DND-41 (cell line): Measurements from ENCODE around the gene SCAPER.

Experiments used
- ATAC-seq: fragments of 200-7000 bp; cut with Tn5 transposase; 3 replicates; pipeline ENCODE4 v1.9.1; 2021; ENCODE audit warnings: low read depth; ENCODE audit not compliant: insufficient read depth
- DNase-seq: peaks from one replicate; pipeline ENCODE4 v3.0.0-alpha.2; 2020
- H2AFZ ChIP-seq: 2 replicates; pipeline ENCODE4 v1.6.0; 2012; ENCODE audit warnings: low read depth, low read length
- H3K27ac ChIP-seq: 2 replicates; pipeline ENCODE4 v1.5.1; 2012; ENCODE audit warnings: low read length, inconsistent platforms
- H3K27me3 ChIP-seq: fragments of 200-600 bp; sonication (generic); 2 replicates; pipeline ENCODE4 v1.6.0; 2012; ENCODE audit warnings: low read length, mild to moderate bottlenecking, inconsistent platforms; ENCODE audit not compliant: insufficient read depth, poor library complexity
- H3K36me3 ChIP-seq: 2 replicates; pipeline ENCODE4 v1.5.1; 2012; ENCODE audit warnings: low read length, inconsistent platforms; ENCODE audit not compliant: insufficient read depth
- H3K4me1 ChIP-seq: 2 replicates; pipeline ENCODE4 v1.5.1; 2012; ENCODE audit warnings: mild to moderate bottlenecking, low read length; ENCODE audit not compliant: insufficient read depth
- H3K4me2 ChIP-seq: 2 replicates; pipeline ENCODE4 v1.6.0; 2012; ENCODE audit warnings: mild to moderate bottlenecking, moderate library complexity, low read length, inconsistent platforms; ENCODE audit not compliant: insufficient read depth
- H3K4me3 ChIP-seq, 2 experiments: fragments of 200-600 bp in 1 of 2; shearing (Covaris generic) in 1 of 2; 2 replicates each; pipeline ENCODE4 v1.5.1; 2012 to 2016; ENCODE audit warnings: inconsistent platforms in 2 of 2, low read length in 2 of 2, mild to moderate bottlenecking in 2 of 2, low read depth in 1 of 2, moderate library complexity in 1 of 2
- H3K79me2 ChIP-seq: 2 replicates; pipeline ENCODE4 v1.6.0; 2012; ENCODE audit warnings: low read length, inconsistent platforms; ENCODE audit not compliant: insufficient read depth
- H3K9ac ChIP-seq: 2 replicates; pipeline ENCODE4 v1.6.0; 2012; ENCODE audit warnings: low read depth, mild to moderate bottlenecking, inconsistent platforms, low read length, moderate library complexity
- H3K9me3 ChIP-seq: 2 replicates; pipeline ENCODE4 v1.5.1; 2012; ENCODE audit warnings: low read length, moderate library complexity, mild to moderate bottlenecking, inconsistent platforms; ENCODE audit not compliant: insufficient read depth, severe bottlenecking
- H4K20me1 ChIP-seq: 2 replicates; pipeline ENCODE4 v1.6.0; 2012; ENCODE audit warnings: low read length; ENCODE audit not compliant: insufficient read depth
- CTCF ChIP-seq: IDR thresholded peaks from 2 replicates; pipeline ENCODE4 v1.5.1; 2012; ENCODE audit warnings: borderline replicate concordance, low read length, moderate library complexity, mild to moderate bottlenecking; ENCODE audit not compliant: poor library complexity, severe bottlenecking; ENCODE audit errors: extremely low read depth
- EZH2 ChIP-seq: IDR thresholded peaks from 3 replicates; pipeline ENCODE4 v1.6.1; 2012; ENCODE audit warnings: borderline replicate concordance, low read depth, mild to moderate bottlenecking, moderate library complexity, low read length, inconsistent platforms; ENCODE audit not compliant: severe bottlenecking

The SCAPER gene

DNA sequence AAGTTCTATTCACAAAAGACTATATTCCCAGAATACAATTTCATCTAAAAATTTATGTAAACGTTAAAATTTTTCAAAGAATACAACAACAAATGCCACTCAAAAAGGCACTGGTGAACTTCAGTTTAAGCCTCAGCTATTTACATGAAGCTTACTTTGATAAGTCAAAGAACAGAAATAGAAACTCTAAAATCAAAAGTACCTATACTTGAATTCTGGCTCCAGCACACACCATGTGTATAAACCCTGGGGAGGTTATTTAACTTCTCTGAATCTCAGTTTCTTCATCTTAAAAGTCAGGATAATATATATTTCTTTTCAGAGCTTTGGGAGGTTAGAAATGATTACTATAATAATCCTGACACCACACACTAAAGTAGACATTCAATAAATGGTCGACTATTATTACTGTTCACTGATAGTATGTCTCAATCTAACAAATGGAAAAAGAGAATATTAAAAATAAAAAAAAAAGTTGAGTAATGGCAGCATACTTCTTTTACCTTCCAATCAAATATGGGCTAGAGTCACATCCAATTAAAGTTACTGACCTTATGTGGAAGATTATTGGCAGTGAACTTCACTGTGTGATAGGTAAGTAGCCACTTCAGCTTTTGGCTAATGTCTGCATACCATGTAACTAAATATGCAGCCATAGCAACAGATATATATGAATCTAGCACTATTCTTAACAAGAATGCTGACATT, 320.1 kb downstream of the SCAPER start:
- H3K4me1 ChIP-seq, result no peaks in the 10 kb centered on the region
- ATAC-seq (no peak), DNase-seq (no peak)
- H3K27me3 ChIP-seq, result no peaks in the 10 kb centered on the region
- H3K36me3 ChIP-seq, result 0 out of 2 replicates have a peak, but pooled peaks cover 3% of the 10 kb centered on the region
- H3K27ac ChIP-seq, result no peak overlapping the region
- no peak overlapping the region for H3K4me3 ChIP-seq
- H3K9ac ChIP-seq, result no peak overlapping the region
- peaks cover 2% of the 10 kb centered on the region for H3K9me3 ChIP-seq
- no peak overlapping the region for H2AFZ ChIP-seq
- no peak overlapping the region for H3K4me2 ChIP-seq
- no peak for TF ChIP-seq EZH2
- no peak for TF ChIP-seq CTCF
- H4K20me1 ChIP-seq, result no peaks in the 10 kb centered on the region
- H3K79me2 ChIP-seq, result no peaks in the 10 kb centered on the region

DNA sequence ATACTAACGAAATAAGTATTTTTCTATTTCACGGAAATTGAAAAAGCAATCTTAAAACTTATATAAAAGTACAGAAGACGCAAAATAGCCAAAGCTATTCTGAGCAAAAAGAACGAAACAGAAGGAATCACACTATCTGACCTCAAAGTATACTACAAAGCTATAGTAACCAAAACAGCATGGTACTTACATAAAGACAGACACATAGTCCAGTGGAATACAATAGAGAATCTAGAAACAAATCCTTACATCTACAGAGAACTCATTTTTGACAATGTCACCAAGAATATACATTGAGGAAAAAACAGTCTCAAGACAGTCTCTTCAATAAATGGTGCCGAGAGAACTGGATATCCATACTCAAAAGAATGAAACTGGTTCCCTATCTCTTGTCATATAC, 322.6 kb downstream of the SCAPER start:
- ATAC-seq, result no peak
- H3K27ac ChIP-seq, result no peak overlapping the region
- no peak overlapping the region for H3K4me2 ChIP-seq

DNA sequence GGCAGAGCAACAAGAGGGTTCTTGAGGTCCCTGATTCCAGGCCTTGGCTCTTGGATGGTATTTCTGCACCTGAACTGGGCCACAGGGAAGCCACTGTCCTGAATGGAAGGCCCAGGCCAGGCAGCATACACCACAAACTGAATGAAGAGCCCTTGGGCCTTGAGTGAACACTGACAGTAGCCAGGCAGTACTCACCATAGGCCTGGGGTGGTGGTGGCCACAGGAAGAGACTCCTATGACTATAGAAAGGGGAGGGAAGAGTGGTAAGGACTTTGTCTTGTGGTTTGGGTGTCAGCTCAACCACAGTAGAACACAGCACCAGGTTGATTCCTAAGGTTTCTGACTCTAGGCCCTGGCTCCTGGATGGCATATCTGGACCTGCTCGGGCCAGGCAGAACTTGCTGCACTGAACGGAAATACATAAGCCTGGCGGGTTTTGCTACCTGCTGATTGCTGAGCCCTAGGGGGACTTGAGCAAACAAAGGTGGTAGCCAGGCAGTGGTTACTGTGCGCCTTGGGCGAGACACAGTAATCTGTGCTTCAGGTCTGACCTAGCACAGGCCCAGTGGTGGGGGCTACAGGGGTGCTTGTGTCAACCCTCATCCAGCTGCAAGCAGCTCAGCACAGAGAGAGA, 327.1 kb downstream of the SCAPER start:
- no peak overlapping the region for H2AFZ ChIP-seq
- DNase-seq (no peak), ATAC-seq (no peak; the same call in 2 of the 3 replicates)
- no peak overlapping the region for H3K4me2 ChIP-seq
- no peak overlapping the region for H3K27ac ChIP-seq
- H3K27me3 ChIP-seq, result no peaks in the 10 kb centered on the region
- peaks cover 2% of the 10 kb centered on the region for H3K9me3 ChIP-seq
- no peaks in the 10 kb centered on the region for H3K79me2 ChIP-seq
- H3K4me3 ChIP-seq, result no peak overlapping the region
- no peaks in the 10 kb centered on the region for H3K4me1 ChIP-seq
- TF ChIP-seq CTCF (no peak), EZH2 (no peak)
- H3K36me3 ChIP-seq, result no peaks in the 10 kb centered on the region
- H3K9ac ChIP-seq, result no peak overlapping the region
- no peaks in the 10 kb centered on the region for H4K20me1 ChIP-seq

More for the DNA sequence above, 322.6 kb downstream of the SCAPER start:
- H4K20me1 ChIP-seq, result no peaks in the 10 kb centered on the region
- no peaks in the 10 kb centered on the region for H3K79me2 ChIP-seq
- DNase-seq, result no peak
- no peak for TF ChIP-seq EZH2
- no peaks in the 10 kb centered on the region for H3K4me1 ChIP-seq
- no peak overlapping the region for H3K9ac ChIP-seq
- no peak overlapping the region for H3K4me3 ChIP-seq
- peaks cover 2% of the 10 kb centered on the region for H3K9me3 ChIP-seq
- no peak overlapping the region for H2AFZ ChIP-seq
- H3K27me3 ChIP-seq, result no peaks in the 10 kb centered on the region
- no peaks in the 10 kb centered on the region for H3K36me3 ChIP-seq

DNA sequence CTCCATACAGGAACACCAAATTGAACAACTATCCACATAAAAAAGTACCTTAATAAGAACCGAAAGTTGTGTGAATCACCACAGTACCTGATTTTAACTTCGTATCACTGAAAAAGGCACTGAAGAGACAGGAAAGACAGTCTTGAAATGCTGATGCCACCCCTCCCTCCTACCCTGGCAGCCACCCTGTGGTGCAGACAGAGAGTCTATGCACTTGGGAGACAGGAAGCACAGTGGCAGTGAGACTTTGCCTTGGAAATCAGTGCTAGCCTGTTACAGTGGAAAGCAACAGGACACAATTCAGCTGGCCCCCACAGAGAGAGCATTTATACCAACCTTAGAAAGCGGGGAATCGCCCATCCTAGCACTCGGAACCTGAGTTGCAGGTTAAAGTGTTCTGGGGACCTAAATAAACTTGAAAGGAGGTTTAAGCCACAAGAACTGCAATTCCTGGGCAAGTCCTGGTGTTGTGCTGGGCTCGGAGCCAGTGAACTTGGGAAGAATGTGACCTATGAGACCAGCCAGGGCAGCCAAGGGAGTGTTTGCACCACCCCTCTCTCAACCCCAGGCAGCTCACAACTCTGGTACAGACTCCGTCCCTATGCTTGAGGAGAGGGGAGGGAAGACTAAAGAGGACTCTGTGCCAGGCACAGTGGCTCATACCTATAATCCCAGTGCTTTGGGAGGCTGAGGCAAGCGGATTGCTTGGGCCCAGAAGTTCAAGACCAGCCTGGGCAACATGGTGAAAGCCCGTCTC, 328.4 kb downstream of the SCAPER start:
- no peaks in the 10 kb centered on the region for H3K4me1 ChIP-seq
- no peak for ATAC-seq
- no peaks in the 10 kb centered on the region for H3K9me3 ChIP-seq
- H4K20me1 ChIP-seq, result no peaks in the 10 kb centered on the region
- no peak overlapping the region for H2AFZ ChIP-seq
- TF ChIP-seq EZH2, result no peak
- no peak for TF ChIP-seq CTCF
- no peak overlapping the region for H3K9ac ChIP-seq
- H3K79me2 ChIP-seq, result no peaks in the 10 kb centered on the region
- no peak overlapping the region for H3K4me2 ChIP-seq
- no peak overlapping the region for H3K27ac ChIP-seq
- no peaks in the 10 kb centered on the region; the same call in 1 of the 2 replicates for H3K36me3 ChIP-seq
- H3K27me3 ChIP-seq, result no peaks in the 10 kb centered on the region
- no peak overlapping the region for H3K4me3 ChIP-seq
- DNase-seq, result no peak
